Activated CD4-positive, alpha-beta T cell treated with anti-CD3 and anti-CD28 coated beads, Interleukin-2, amount 50 U/mL, for 24 hours (primary cell): ENCODE data around the gene MORN3.
A peak's percentile ranks its signal among the peaks of the same experiment; 100 is the strongest.
"Not testable (repeated sequence)": the region's sequence is repeated elsewhere in the genome, so short reads cannot be mapped to it uniquely, and the experiment has no call there.

Experiments used
- DNase-seq, 2 donors: peaks; one replicate each; pipeline ENCODE4 v3.0.0-alpha.2; 2020; ENCODE audit warnings: low read depth in 1 of 2, low spot score in 1 of 2

The MORN3 gene

GRCh38 chr12:121692744-121693143, 23.3 kb upstream of the MORN3 start:
- not testable (repeated sequence) for DNase-seq

DNA sequence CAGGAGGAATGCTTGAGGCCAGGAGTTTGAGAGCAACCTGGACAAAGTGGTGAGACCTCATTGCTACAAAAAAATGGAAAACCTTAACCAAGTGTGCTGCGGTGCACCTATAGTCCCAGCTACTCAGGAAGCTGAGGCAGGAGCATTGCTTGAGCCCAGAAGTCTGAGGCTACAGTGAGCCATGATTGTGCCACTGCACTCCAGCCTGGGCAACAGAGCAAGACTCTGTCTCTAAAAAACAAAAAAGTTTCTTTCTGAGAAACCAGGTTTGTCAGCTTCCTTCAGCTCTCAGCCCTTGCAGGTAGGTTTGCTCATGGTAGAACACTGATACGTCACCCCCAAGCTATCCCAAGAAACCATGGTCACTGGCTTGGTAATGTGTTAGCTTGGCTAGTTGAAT, 20.0 kb upstream of the MORN3 start:
- DNase-seq, result no peak

GRCh38 chr12:121688966-121689365, 19.5 kb upstream of the MORN3 start:
- no peak for DNase-seq

GRCh38 chr12:121679661-121680197, 10.3 kb upstream of the MORN3 start:
- DNase-seq, result not testable (repeated sequence)

DNA sequence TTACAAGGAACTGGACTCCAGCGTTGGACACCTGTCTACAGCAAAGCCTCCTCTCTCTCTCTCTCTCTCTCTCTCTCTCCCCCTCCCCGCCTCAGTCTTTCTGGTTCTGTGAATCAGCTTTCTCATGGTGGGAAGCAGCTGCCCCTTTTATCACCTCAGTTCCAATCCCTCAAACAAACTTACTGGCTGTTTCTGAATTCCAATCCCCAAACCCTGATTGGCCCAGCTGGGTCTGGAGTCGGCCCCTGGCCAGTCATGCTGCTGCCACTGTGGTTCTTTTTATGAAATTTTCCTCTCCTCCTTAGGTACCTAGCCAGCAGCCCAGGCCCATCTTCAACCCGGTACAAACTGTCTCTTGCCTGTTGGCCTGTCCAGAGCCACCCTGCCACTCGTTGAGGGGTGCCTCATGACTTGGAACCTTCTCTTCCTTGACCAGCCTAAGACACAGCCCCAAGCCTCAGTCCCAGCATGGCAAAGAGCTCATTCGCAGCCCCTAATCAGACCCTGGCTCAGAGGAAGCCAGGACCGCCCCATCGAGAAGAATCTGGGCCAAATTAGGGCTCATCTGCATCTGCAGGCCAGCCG, 9.4 kb upstream of the MORN3 start:
- DNase-seq, result no peak

GRCh38 chr12:121678305-121678704, 8.9 kb upstream of the MORN3 start:
- no peak for DNase-seq

DNA sequence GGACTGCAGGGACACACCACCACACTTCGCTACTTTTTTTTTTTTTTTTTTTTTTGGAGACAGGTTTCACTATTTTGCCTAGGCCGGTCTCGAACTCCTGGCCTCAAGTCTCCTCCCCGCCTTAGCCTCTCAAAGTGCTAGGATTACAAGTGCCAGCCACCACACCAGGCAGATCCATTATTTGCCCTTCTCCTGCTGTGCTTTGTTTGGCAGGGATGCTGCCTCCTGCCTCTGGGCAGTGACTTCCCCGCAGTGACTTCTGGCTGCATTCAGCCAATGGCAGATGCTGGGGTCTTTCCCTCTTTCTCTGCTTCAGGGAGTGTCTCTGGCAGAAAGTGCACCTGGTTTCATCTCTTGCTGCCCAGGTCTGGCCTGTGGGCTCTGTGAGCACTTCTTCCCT, 6.7 kb upstream of the MORN3 start:
- DNase-seq, result no peak

- DNase-seq, result no peak
Measured at GRCh38 chr12:121673013-121673511, 3.6 kb upstream of the MORN3 start.

GRCh38 chr12:121668750-121669520, 519 bp downstream of the MORN3 start:
- peak in 1 of 2 donors; percentile 34 for DNase-seq

DNA sequence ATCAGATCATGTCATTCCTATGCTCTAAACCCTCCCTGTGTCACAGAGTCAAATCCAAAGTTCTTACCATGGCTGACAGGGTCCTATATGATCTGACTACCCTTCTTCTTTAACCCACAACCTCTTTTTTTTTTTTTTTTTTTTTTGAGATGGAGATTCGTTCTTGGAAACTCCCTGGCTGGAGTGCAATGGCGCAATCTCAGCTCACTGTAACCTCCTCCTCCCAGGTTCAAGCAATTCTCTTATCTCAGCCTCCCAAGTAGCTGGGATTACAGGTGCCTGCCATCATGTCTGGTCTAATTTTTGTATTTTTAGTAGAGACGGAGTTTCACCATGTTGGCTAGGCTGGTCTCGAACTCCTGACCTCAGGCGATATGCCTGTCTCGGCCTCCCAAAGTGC, 2.6 kb downstream of the MORN3 start:
- DNase-seq, result not testable (repeated sequence)

DNA sequence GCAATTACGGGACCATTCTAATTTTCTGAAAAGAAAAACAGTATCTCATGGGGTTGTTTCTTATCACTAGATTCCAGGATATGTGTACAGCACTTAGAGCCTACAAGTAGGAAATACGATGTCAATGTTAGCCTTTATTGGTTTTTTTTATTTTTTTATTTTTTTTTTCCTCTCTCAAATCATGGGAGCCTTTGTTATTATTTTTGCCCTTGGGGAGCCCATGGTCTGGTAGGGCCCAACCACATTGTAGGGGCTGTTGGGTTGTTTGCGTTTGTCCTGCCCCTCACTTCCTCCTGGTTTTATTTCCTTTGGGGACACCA, 5.9 kb downstream of the MORN3 start:
- DNase-seq, result no peak

- DNase-seq, result not testable (repeated sequence)
Measured at GRCh38 chr12:121661353-121662105, 7.9 kb downstream of the MORN3 start.

GRCh38 chr12:121657305-121658008, 12.0 kb downstream of the MORN3 start:
- DNase-seq, result no peak

DNA sequence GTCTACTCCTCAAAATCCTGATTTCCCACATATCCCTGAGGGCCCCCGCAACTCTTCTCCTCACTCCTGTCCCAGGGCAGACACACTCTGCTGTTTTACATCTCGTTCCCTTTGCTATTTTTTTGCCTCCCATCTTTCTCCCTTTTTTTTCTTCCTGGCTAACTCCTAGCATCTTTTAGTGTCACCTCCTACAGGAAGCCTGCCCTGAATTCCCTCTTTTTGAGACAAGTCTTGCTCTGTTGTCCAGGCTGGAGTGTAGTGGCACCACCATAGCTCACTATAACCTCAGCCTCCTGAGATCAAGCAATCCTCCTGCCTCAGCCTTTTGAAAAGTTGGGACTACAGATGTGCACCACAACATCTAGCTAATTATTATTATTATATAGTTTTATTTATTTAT, 13.3 kb downstream of the MORN3 start:
- DNase-seq, result no peak

DNA sequence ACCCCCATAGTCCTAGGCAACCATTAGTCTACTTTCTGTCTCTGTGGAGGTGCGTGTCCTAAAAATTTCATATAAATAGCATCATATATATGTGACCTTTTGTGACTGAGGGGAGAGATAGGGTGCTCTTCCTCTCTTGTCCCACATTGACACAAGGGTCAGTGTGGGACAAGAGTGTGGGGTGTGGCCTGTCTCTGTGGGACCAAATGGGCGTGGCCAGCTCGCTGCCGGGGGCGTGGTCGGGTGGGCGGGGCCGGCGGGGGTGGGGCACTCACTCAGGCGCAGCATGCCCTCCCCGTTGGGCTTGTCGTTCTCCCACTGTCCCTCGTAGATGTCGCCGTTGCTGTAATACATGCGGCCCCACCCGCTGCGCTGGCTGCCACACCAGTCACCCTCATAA, 15.5 kb downstream of the MORN3 start:
- DNase-seq, result no peak

DNA sequence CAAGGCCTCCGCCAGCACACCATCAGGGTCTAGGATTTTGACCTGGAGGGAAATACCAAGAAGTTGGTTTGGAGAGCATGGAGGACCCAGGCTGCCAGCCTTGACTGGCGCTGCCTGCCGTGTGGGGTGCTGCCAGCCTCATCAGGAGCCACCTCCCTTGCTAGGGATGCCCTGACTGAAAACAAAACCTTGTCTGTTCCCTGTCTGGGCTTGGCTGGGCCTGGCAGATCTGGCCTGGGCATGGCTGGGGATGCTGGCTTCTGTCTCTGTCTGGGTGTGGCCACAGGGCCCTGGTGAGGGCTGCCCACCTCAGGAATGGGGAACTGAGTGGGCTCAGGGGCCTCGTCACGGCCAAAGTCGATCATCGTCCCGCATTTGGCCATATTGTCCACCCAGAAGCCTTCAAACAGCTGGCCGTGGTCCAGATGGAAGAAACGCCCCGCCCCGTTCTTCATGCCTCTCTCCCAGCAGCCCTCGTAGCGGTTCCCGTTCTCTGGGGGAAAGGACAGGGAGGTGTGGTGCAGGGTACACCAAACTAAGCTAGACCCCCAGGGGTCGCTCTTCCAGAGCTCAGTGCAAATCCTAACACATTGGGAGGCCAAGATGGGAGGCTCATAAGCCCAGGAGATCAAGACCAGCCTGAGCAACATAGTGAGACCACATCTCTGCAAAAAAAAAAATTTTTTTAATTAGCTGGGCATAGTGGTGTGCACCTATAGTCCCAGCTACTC, 16.5 kb downstream of the MORN3 start:
- no peak for DNase-seq

DNA sequence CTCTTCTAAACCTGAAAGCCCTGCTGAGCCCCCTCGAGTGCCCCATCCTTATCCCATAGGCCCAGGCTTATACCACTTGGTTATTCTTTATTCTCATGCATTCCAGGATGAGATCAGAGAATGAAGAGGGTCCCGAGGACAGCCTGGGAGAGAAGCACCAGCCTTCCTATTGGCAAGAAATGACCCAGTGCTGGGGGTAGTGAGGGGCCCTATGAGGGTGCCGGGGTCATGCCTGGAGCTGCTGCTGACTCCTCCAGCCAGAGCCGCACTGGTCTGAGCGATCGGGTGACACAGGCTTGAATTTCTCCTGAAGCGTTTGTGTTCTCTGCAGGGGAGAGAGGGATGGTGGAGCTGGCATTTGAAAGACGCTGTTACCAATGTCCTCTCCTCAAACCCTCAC, 18.1 kb downstream of the MORN3 start:
- no peak for DNase-seq

- DNase-seq, result no peak
Measured at GRCh38 chr12:121649819-121650353, 19.6 kb downstream of the MORN3 start.

- no peak for DNase-seq
Measured at GRCh38 chr12:121649322-121649721, 20.1 kb downstream of the MORN3 start.

DNA sequence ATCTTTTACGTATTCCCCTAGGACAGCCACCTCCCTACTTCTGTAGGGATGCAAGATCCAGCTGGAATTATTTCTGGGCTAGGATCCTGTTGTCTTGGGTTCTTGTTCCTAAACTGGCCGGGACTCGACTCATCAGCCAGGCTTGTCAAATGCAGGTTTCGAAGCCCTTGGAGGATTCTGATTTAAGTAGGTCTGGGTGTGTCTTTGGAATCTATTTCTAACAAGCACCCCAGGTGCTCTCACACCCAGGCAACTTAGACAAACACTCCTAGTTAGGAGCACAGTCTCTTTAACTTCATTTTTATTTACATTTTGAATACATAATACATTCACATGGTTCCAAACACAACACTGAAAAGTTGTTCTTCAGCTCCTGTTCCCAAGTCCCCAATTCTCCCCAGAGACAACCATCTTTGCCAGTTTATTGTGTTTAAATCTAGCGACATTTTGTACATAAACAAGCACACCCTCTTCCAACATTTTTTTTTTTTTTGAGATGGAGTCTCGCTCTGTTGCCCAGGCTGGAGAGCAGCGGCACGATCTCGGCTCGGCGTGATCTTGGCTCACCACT, 20.9 kb downstream of the MORN3 start:
- DNase-seq, result no peak
